ENCODE results near the gene LRCH1. TPM values are rescaled to one million over a fixed set of nuclear protein-coding genes. Genes with fewer than 3 reads are reported as not detected.

The LRCH1 gene
- total and polyA plus RNA-seq, 10 of the 15 experiments (the other 5 are each of a cell fraction or from before 2014, with no cell fraction given) = 5.3 to 48.9 (median 14.4) TPM

DNA sequence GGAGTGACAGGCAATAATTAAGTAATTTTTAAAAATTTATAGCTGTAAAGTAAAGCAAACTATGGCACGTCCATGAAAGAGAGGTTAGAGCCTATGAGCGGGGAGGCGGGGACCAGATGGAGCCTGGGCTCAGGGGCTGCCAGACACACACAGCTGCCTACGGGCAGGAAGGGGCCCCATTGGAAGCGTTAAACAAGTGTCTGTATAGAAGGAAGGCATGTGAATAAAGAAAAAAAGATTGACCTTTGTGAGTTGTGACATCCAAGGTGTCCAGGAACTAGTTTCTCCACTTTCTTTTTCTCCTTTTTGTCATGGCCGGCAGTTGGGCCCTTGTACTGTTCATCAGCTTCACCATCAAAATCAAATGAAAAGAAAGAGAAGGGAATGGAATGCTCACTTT lies 56.8 kb downstream of the LRCH1 start:
- H3K9me3 ChIP-seq (replicated peaks; ENCODE audit: control insufficient read depth, insufficient read depth, low read length) = no peaks in the 10 kb centered on the region
- no peak overlapping the region for H2AFZ ChIP-seq (ENCODE audit: control insufficient read depth, low read depth, low read length)
- RAD21 ChIA-PET (ENCODE audit: unreplicated experiment) = interaction anchor here (1.1 to 4.6 kb wide), 12 partner anchors 11 to 104 kb away, joined by 3 to 40 read pairs (median 6); partner anchors contain the start of gene LRCH1
- DNase-seq (ENCODE audit: low read depth, low spot score) = no peak
- SMC1A ChIA-PET (ENCODE audit: uncharacterized antibody, unreplicated experiment) = interaction anchor here (0.7 to 16.4 kb wide), 17 partner anchors 8 to 84 kb away, joined by 3 to 367 read pairs (median 10); no protein-coding TSS in a partner anchor
- in situ Hi-C loops (cut with MboI) = no loop called here
- no peak overlapping the region for H3K27ac ChIP-seq (ENCODE audit: control insufficient read depth, insufficient read depth)
- ATAC-seq = no peak
- H3K27me3 ChIP-seq (replicated peaks in 1 of 2; ENCODE audit: control insufficient read depth in 2 of 2, insufficient read depth in 2 of 2, low read length in 1 of 2) = no peaks in the 10 kb centered on the region
- no peak overlapping the region for H3K9ac ChIP-seq (ENCODE audit: control insufficient read depth, insufficient read depth, low read length)
- H4K20me1 ChIP-seq (ENCODE audit: control insufficient read depth, insufficient read depth) = no peaks in the 10 kb centered on the region
- H3K4me2 ChIP-seq (ENCODE audit: control insufficient read depth, insufficient read depth) = no peak overlapping the region
- POLR2A ChIA-PET = interaction anchor here (0.7 to 3.6 kb wide), 7 partner anchors 10 to 32 kb away, joined by 3 to 20 read pairs (median 5); no protein-coding TSS in a partner anchor
- no peak overlapping the region for H3K4me3 ChIP-seq
- no peak for FAIRE-seq
- TF ChIP-seq WRNIP1 (IDR thresholded peaks at IDR 0.05; ENCODE audit: borderline replicate concordance, low read depth, low read length) = no peak
- no peak for TF ChIP-seq TCF7 (IDR thresholded peaks at IDR 0.05; ENCODE audit: borderline replicate concordance)
- no peak for TF ChIP-seq REST (IDR thresholded peaks at IDR 0.05; ENCODE audit: low read depth, low read length)
- TF ChIP-seq SRF (IDR thresholded peaks at IDR 0.05; ENCODE audit: low read depth in 2 of 2, low read length in 2 of 2) = no peak
- TF ChIP-seq RB1 (IDR thresholded peaks at IDR 0.05; ENCODE audit: borderline replicate concordance) = no peak
- TF ChIP-seq CBX5 (IDR thresholded peaks at IDR 0.05; ENCODE audit: low read depth) = no peak
- TF ChIP-seq, protein P1, sequence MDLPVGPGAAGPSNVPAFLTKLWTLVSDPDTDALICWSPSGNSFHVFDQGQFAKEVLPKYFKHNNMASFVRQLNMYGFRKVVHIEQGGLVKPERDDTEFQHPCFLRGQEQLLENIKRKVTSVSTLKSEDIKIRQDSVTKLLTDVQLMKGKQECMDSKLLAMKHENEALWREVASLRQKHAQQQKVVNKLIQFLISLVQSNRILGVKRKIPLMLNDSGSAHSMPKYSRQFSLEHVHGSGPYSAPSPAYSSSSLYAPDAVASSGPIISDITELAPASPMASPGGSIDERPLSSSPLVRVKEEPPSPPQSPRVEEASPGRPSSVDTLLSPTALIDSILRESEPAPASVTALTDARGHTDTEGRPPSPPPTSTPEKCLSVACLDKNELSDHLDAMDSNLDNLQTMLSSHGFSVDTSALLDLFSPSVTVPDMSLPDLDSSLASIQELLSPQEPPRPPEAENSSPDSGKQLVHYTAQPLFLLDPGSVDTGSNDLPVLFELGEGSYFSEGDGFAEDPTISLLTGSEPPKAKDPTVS (IDR thresholded peaks at IDR 0.05; ENCODE audit: low read depth, low read length) = no peak
- no peak for TF ChIP-seq ATF7 (IDR thresholded peaks at IDR 0.05; ENCODE audit: low read depth)
- TF ChIP-seq IKZF2 (IDR thresholded peaks at IDR 0.05) = no peak
- no peak for TF ChIP-seq SMC3 (IDR thresholded peaks at IDR 0.05; ENCODE audit: borderline replicate concordance, low read length)
- no peak for TF ChIP-seq SIN3A (IDR thresholded peaks at IDR 0.05; ENCODE audit: low read depth, low read length)
- WGBS (ENCODE audit: insufficient coverage, insufficient replicate concordance, low lambda C conversion rate, missing lambda C conversion rate) = 83% methylated on average over 6 of the region's 6 CpGs
- H3K36me3 ChIP-seq (ENCODE audit: control insufficient read depth in 2 of 2, insufficient read depth in 2 of 2, low read length in 1 of 2) = no peaks in the 10 kb centered on the region; a peak in 2 of 4 replicates
- CTCF ChIA-PET = interaction anchor here (0.7 to 2.6 kb wide), 9 partner anchors 8 to 58 kb away, joined by 3 to 10 read pairs (median 5); no protein-coding TSS in a partner anchor
- peaks cover 97% of the 10 kb centered on the region for H3K79me2 ChIP-seq (ENCODE audit: control insufficient read depth, insufficient read depth, low read length)
- no TSS peak for BruUV-seq (replicated peaks)
- H3K4me1 ChIP-seq (ENCODE audit: control insufficient read depth, insufficient read depth, low read length) = peaks cover 40% of the 10 kb centered on the region
- intact Hi-C loops (cut with micrococcal nuclease; ENCODE audit: unreplicated experiment) = loop anchor here (5.0 kb wide), 1 partner anchor 58 kb away; no protein-coding TSS in a partner anchor

Data from GM12878 (cell line).